ENCODE results near the gene CUBN. TPM values are rescaled to one million over a fixed set of nuclear protein-coding genes. Genes with fewer than 3 reads are reported as not detected.
A peak's percentile ranks its signal among the peaks of the same experiment; 100 is the strongest.

Gene CUBN
- total and polyA plus RNA-seq, 12 donors, result 0.41 to 9.3 (median 1.3) TPM

- Histone ChIP-seq H3K36me3 (replicated peaks in 1 of 2) (no peaks in the 10 kb centered on the region), H3K27ac (no peak overlapping the region), H3K27me3 (no peaks in the 10 kb centered on the region), H3K9me3 (replicated peaks in 1 of 3) (no peaks in the 10 kb centered on the region), H3K4me3 (no peak overlapping the region), H3K4me1 (replicated peaks in 1 of 2) (no peaks in the 10 kb centered on the region)
- no peak for DNase-seq
- intact Hi-C loops (cut with DNase I), result no loop called here
- TF ChIP-seq POLR2A (IDR thresholded peaks at IDR 0.05) (no peak), CTCF (IDR thresholded peaks at IDR 0.05) (no peak)
- WGBS, 4 donors, result 70 to 85% (median 80%) methylated on average over 1 of the region's 1 CpG
Measured at GRCh38 chr10:17151716-17152115, 22.1 kb upstream of the CUBN start.

GRCh38 chr10:17147884-17148489 is 18.4 kb upstream of the CUBN start:
- Histone ChIP-seq H3K9me3 (replicated peaks in 1 of 3) (no peaks in the 10 kb centered on the region), H3K4me3 (no peak overlapping the region), H3K36me3 (replicated peaks in 1 of 2) (no peaks in the 10 kb centered on the region), H3K27ac (no peak overlapping the region), H3K27me3 (no peaks in the 10 kb centered on the region), H3K4me1 (replicated peaks in 1 of 2) (no peaks in the 10 kb centered on the region)
- intact Hi-C loops (cut with DNase I), result no loop called here
- 83 to 90% (median 87%) methylated on average over 5 of the region's 5 CpGs for WGBS, 4 donors
- TF ChIP-seq POLR2A (IDR thresholded peaks at IDR 0.05) (no peak), CTCF (IDR thresholded peaks at IDR 0.05) (no peak)
- peak in 1 of 7 donors; percentile 15 for DNase-seq

GRCh38 chr10:17146892-17147291 is 17.3 kb upstream of the CUBN start:
- Histone ChIP-seq H3K27ac (no peak overlapping the region), H3K9me3 (replicated peaks in 1 of 3) (no peaks in the 10 kb centered on the region), H3K27me3 (no peaks in the 10 kb centered on the region), H3K36me3 (replicated peaks in 1 of 2) (no peaks in the 10 kb centered on the region), H3K4me1 (replicated peaks in 1 of 2) (no peaks in the 10 kb centered on the region), H3K4me3 (no peak overlapping the region)
- 91 to 94% (median 94%) methylated on average over 3 of the region's 3 CpGs for WGBS, 4 donors
- TF ChIP-seq CTCF (IDR thresholded peaks at IDR 0.05) (no peak), POLR2A (IDR thresholded peaks at IDR 0.05) (no peak)
- intact Hi-C loops (cut with DNase I), result no loop called here
- no peak for DNase-seq

GRCh38 chr10:17145239-17145638 is 15.6 kb upstream of the CUBN start:
- H3K27ac ChIP-seq, result no peak overlapping the region
- 89 to 100% (median 95%) methylated on average over 1 of the region's 1 CpG for WGBS, 4 donors
- H3K4me1 ChIP-seq (replicated peaks in 1 of 2), result no peaks in the 10 kb centered on the region
- no peak for TF ChIP-seq POLR2A (IDR thresholded peaks at IDR 0.05)
- TF ChIP-seq CTCF (IDR thresholded peaks at IDR 0.05), result no peak
- intact Hi-C loops (cut with DNase I), result no loop called here
- no peak for DNase-seq
- H3K9me3 ChIP-seq (replicated peaks in 1 of 3), result no peaks in the 10 kb centered on the region
- no peak overlapping the region for H3K4me3 ChIP-seq
- H3K27me3 ChIP-seq, result no peaks in the 10 kb centered on the region
- H3K36me3 ChIP-seq (replicated peaks in 1 of 2), result no peaks in the 10 kb centered on the region
